Neural cell (in vitro differentiated cells): ENCODE results near the gene WDR82. TPM values are rescaled to one million over a fixed set of nuclear protein-coding genes. Genes with fewer than 3 reads are reported as not detected.

Source experiments
- H2AFZ ChIP-seq: fragments of 200-600, 300-800 bp; sonication (generic), shearing (Covaris generic); 2 replicates; pipeline ENCODE4 v1.6.0; 2014; ENCODE audit warnings: low read depth, mild to moderate bottlenecking, antibody characterized with exemption, low read length, moderate library complexity
- H3F3A ChIP-seq: fragments of 200-600 bp; shearing (Covaris generic); 2 replicates; pipeline ENCODE4 v1.6.1; 2016; ENCODE audit warnings: mild to moderate bottlenecking, moderate library complexity, mixed read lengths, antibody characterized with exemption, low read length; ENCODE audit not compliant: insufficient read depth, poor library complexity, severe bottlenecking
- H3K27ac ChIP-seq: fragments of 200-600, 300-800 bp; sonication (generic), shearing (Covaris generic); 2 replicates; pipeline ENCODE4 v1.5.1; 2014; ENCODE audit warnings: mild to moderate bottlenecking, low read length, moderate library complexity
- H3K27me3 ChIP-seq: fragments of 300-800, 200-600 bp; sonication (generic), shearing (Covaris generic); 2 replicates; pipeline ENCODE4 v1.6.0; 2014; ENCODE audit warnings: mild to moderate bottlenecking, low read depth, low read length, moderate library complexity; ENCODE audit not compliant: insufficient read depth
- H3K36me3 ChIP-seq: fragments of 300-800, 200-600 bp; sonication (generic), shearing (Covaris generic); 2 replicates; pipeline ENCODE4 v1.5.1; 2014; ENCODE audit warnings: mild to moderate bottlenecking, antibody characterized with exemption, low read length, moderate library complexity; ENCODE audit not compliant: insufficient read depth
- H3K4me2 ChIP-seq: fragments of 300-800, 200-600 bp; sonication (generic), shearing (Covaris generic); 2 replicates; pipeline ENCODE4 v1.6.0; 2014; ENCODE audit warnings: mild to moderate bottlenecking, low read length
- H3K4me3 ChIP-seq: fragments of 300-800, 200-600 bp; sonication (generic), shearing (Covaris generic); 2 replicates; pipeline ENCODE4 v1.5.1; 2014; ENCODE audit warnings: mild to moderate bottlenecking, low read length, moderate library complexity
- H3K79me2 ChIP-seq: fragments of 200-600 bp; shearing (Covaris generic); replicated peaks from 2 replicates; pipeline ENCODE4 v1.6.0; 2014; ENCODE audit warnings: mild to moderate bottlenecking, low read length, moderate library complexity; ENCODE audit not compliant: insufficient read depth
- H3K9ac ChIP-seq: fragments of 300-800, 200-600 bp; sonication (generic), shearing (Covaris generic); 2 replicates; pipeline ENCODE4 v1.6.1; 2016; ENCODE audit warnings: mild to moderate bottlenecking, low read length, mixed read lengths
- H3K9me2 ChIP-seq: fragments of 200-600 bp; shearing (Covaris generic); 2 replicates; pipeline ENCODE4 v1.6.1; 2016; ENCODE audit warnings: mild to moderate bottlenecking, low read length, mixed read lengths; ENCODE audit not compliant: insufficient read depth
- H3K9me3 ChIP-seq: fragments of 200-600, 300-800 bp; sonication (generic), shearing (Covaris generic); 2 replicates; pipeline ENCODE4 v1.6.1; 2016; ENCODE audit warnings: mild to moderate bottlenecking, mixed run types, low read length, moderate library complexity, mixed read lengths
- H4K20me1 ChIP-seq: fragments of 200-600 bp; shearing (Covaris generic); 2 replicates; pipeline ENCODE4 v1.6.1; 2016; ENCODE audit warnings: mild to moderate bottlenecking, mixed run types; ENCODE audit not compliant: insufficient read depth
- CTCF ChIP-seq: fragments of 450-650 bp; IDR thresholded peaks from 2 replicates; pipeline ENCODE4 v1.5.1; 2014; ENCODE audit warnings: antibody characterized with exemption, mild to moderate bottlenecking, moderate library complexity; ENCODE audit not compliant: poor library complexity, severe bottlenecking
- EP300 ChIP-seq: fragments of 450-650 bp; conservative IDR thresholded peaks from 2 replicates; pipeline ENCODE4 v1.6.1; 2014; ENCODE audit warnings: antibody characterized with exemption, mild to moderate bottlenecking, moderate library complexity; ENCODE audit not compliant: poor library complexity, severe bottlenecking
- EZH2 ChIP-seq: fragments of 200-600, 300-800 bp; shearing (Covaris generic), sonication (generic); IDR thresholded peaks from 2 replicates; pipeline ENCODE4 v1.6.1; 2014; ENCODE audit warnings: antibody characterized with exemption, low read length, borderline replicate concordance, mild to moderate bottlenecking; ENCODE audit not compliant: insufficient read depth, poor library complexity, severe bottlenecking
- MXI1 ChIP-seq: fragments of 450-650 bp; conservative IDR thresholded peaks from 2 replicates; pipeline ENCODE4 v1.6.1; 2014; ENCODE audit warnings: antibody characterized with exemption, mild to moderate bottlenecking; ENCODE audit not compliant: poor library complexity, severe bottlenecking
- POLR2AphosphoS5 ChIP-seq: IDR thresholded peaks from 2 replicates; pipeline ENCODE4 v1.6.1; 2012
- RAD21 ChIP-seq: fragments of 450-650 bp; conservative IDR thresholded peaks from 2 replicates; pipeline ENCODE4 v1.6.1; 2014; ENCODE audit warnings: antibody characterized with exemption, mild to moderate bottlenecking, moderate library complexity
- REST ChIP-seq: IDR thresholded peaks from 2 replicates; pipeline ENCODE4 v1.6.1; 2012; ENCODE audit warnings: borderline replicate concordance
- SMC3 ChIP-seq: fragments of 450-650 bp; conservative IDR thresholded peaks from 2 replicates; pipeline ENCODE4 v1.6.1; 2014; ENCODE audit warnings: antibody characterized with exemption, mild to moderate bottlenecking, moderate library complexity; ENCODE audit not compliant: poor library complexity
- TAF1 ChIP-seq: IDR thresholded peaks from 2 replicates; pipeline ENCODE4 v1.6.1; 2012; ENCODE audit warnings: low read depth
- polyA plus RNA-seq: library from polyadenylated mRNA; depleted of rRNA; stranded (reverse); fragments of >200 nt; gene quantifications from 2 replicates; pipeline ENCODE4 v1.2.3, GENCODE V29; 2014

Gene WDR82
- polyA plus RNA-seq, 1 donor from 2014 or later: 163 TPM

- Histone ChIP-seq H3K9me2 (no peaks in the 10 kb centered on the region), H2AFZ (no peak overlapping the region), H3K9me3 (no peaks in the 10 kb centered on the region), H3K79me2 (no peaks in the 10 kb centered on the region), H3K27me3 (peaks cover 35% of the 10 kb centered on the region), H3K4me3 (no peak overlapping the region), H3K36me3 (no peaks in the 10 kb centered on the region), H3K9ac (no peak overlapping the region), H3K27ac (no peak overlapping the region), H4K20me1 (peaks cover under 1% of the 10 kb centered on the region), H3F3A (no peaks in the 10 kb centered on the region), H3K4me2 (no peak overlapping the region)
- TF ChIP-seq RAD21 (no peak), REST (no peak), EZH2 (no peak), TAF1 (no peak), MXI1 (no peak)
Observed at GRCh38 chr3:52248165-52248541, 30.3 kb downstream of the WDR82 start.

- Histone ChIP-seq H3K4me2 (no peak overlapping the region), H3K36me3 (no peaks in the 10 kb centered on the region), H3K27ac (no peak overlapping the region), H3K27me3 (peaks cover 35% of the 10 kb centered on the region), H3F3A (no peaks in the 10 kb centered on the region), H3K4me3 (no peak overlapping the region), H3K9ac (no peak overlapping the region), H3K9me3 (no peaks in the 10 kb centered on the region), H4K20me1 (no peaks in the 10 kb centered on the region), H3K9me2 (no peaks in the 10 kb centered on the region), H3K79me2 (no peaks in the 10 kb centered on the region), H2AFZ (no peak overlapping the region)
- TF ChIP-seq SMC3 (no peak), RAD21 (no peak), POLR2AphosphoS5 (no peak)
Observed at GRCh38 chr3:52247409-52248164, 30.9 kb downstream of the WDR82 start.

GRCh38 chr3:52246728-52247408 lies 31.6 kb downstream of the WDR82 start:
- H4K20me1 ChIP-seq: no peaks in the 10 kb centered on the region
- H3F3A ChIP-seq: no peaks in the 10 kb centered on the region
- TF ChIP-seq EP300: no peak
- TF ChIP-seq POLR2AphosphoS5: no peak
- TF ChIP-seq SMC3: no peak
- TF ChIP-seq RAD21: no peak
- TF ChIP-seq MXI1: no peak
- TF ChIP-seq REST: no peak
- no peak for TF ChIP-seq TAF1
- TF ChIP-seq CTCF: no peak
- TF ChIP-seq EZH2: no peak
- no peak overlapping the region for H3K4me3 ChIP-seq
- H3K27ac ChIP-seq: no peak overlapping the region
- peaks cover 35% of the 10 kb centered on the region for H3K27me3 ChIP-seq
- H3K36me3 ChIP-seq: no peaks in the 10 kb centered on the region
- H3K4me2 ChIP-seq: no peak overlapping the region
- H2AFZ ChIP-seq: no peak overlapping the region
- no peak overlapping the region for H3K9ac ChIP-seq
- no peaks in the 10 kb centered on the region for H3K9me3 ChIP-seq
- no peaks in the 10 kb centered on the region for H3K9me2 ChIP-seq
- H3K79me2 ChIP-seq: no peaks in the 10 kb centered on the region
